Activated B cell treated with CpG ODN at 0.5 μM for 24 hours (primary cell): ENCODE measurements around the gene ATP5F1B. TPM values are rescaled to one million over a fixed set of nuclear protein-coding genes. Genes with fewer than 3 reads are reported as not detected.

Experiments used
- ATAC-seq: fragments of 200-7000 bp; cut with Tn5 transposase; one replicate; pipeline ENCODE4 v1.10.0; 2021; ENCODE audit warnings: low read depth, mild to moderate bottlenecking, moderate library complexity
- CTCF ChIA-PET: fragments of 350-600 bp; sonication (Branson Sonifier 250); formaldehyde crosslinking; loops from one replicate; lab custom pipeline; 2021; ENCODE audit warnings: antibody characterized with exemption; lab: Charles Lee
- POLR2A ChIA-PET: fragments of 350-600 bp; sonication (Branson Sonifier 250); formaldehyde crosslinking; loops from one replicate; lab custom pipeline; 2021; ENCODE audit warnings: antibody characterized with exemption; lab: Charles Lee
- DNase-seq: peaks from one replicate; pipeline ENCODE4 v3.0.0; 2022
- H3K27ac Mint-ChIP-seq: one replicate; pipeline ENCODE4 v1.8.0; 2020; ENCODE audit warnings: mixed read lengths
- H3K27me3 Mint-ChIP-seq: one replicate; pipeline ENCODE4 v1.8.0; 2021; ENCODE audit warnings: mixed read lengths
- H3K36me3 Mint-ChIP-seq: one replicate; pipeline ENCODE4 v1.8.0; 2021; ENCODE audit warnings: low read depth, mixed read lengths
- H3K4me1 Mint-ChIP-seq: one replicate; pipeline ENCODE4 v1.8.0; 2021; ENCODE audit warnings: mixed read lengths
- H3K4me3 Mint-ChIP-seq: one replicate; pipeline ENCODE4 v1.8.0; 2020; ENCODE audit warnings: mild to moderate bottlenecking, mixed read lengths
- H3K9me3 Mint-ChIP-seq: one replicate; pipeline ENCODE4 v1.8.0; 2020; ENCODE audit warnings: mixed read lengths
- CTCF ChIP-seq: fragments of 200-600 bp; IDR thresholded peaks from one replicate; pipeline ENCODE4 v1.8.0; 2022; ENCODE audit warnings: antibody characterized with exemption, mild to moderate bottlenecking
- intact Hi-C: fragments of 100-400 bp; cut with micrococcal nuclease; formaldehyde crosslinking; loops from one replicate; pipeline ENCODE4 v1.15.1; 2024
- total RNA-seq: library from RNA; stranded (reverse); gene quantifications from 2 replicates; pipeline ENCODE4 v1.2.3, GENCODE V29; 2022

The ATP5F1B gene
- total RNA-seq, 1 donor from 2014 or later: 499 TPM

- H3K4me3 Mint-ChIP-seq: peak overlapping the region; percentile 28
- CTCF ChIA-PET: interaction anchor here (7.9 kb wide), 1 partner anchor 9 kb away, joined by 55 read pairs; no protein-coding TSS in a partner anchor
- H3K36me3 Mint-ChIP-seq: peaks cover 50% of the 10 kb centered on the region
Measured at GRCh38 chr12:56626701-56627100, 19.1 kb downstream of the ATP5F1B start.

GRCh38 chr12:56622535-56622934 lies 23.2 kb downstream of the ATP5F1B start:
- Mint-ChIP-seq H3K27me3 (no peaks in the 10 kb centered on the region), H3K4me3 (no peak overlapping the region), H3K27ac (no peak overlapping the region), H3K9me3 (no peaks in the 10 kb centered on the region), H3K36me3 (peaks cover 66% of the 10 kb centered on the region), H3K4me1 (peaks cover 64% of the 10 kb centered on the region)
- ATAC-seq (no peak), DNase-seq (no peak)
- intact Hi-C loops: no loop called here
- CTCF ChIA-PET: interaction anchor here (1.3 to 7.9 kb wide), 3 partner anchors 14 to 20 kb away, joined by 3 to 55 read pairs (median 4); no protein-coding TSS in a partner anchor
- POLR2A ChIA-PET: interaction anchor here (0.7 to 1.3 kb wide), 2 partner anchors 14 to 21 kb away, joined by 3 to 6 read pairs; no protein-coding TSS in a partner anchor
- TF ChIP-seq CTCF: no peak

More at GRCh38 chr12:56626701-56627100, 19.1 kb downstream of the ATP5F1B start:
- DNase-seq: no peak
- H3K27me3 Mint-ChIP-seq: no peaks in the 10 kb centered on the region
- TF ChIP-seq CTCF: no peak
- intact Hi-C loops: loop anchor here (5.0 kb wide), 1 partner anchor 34 kb away; no protein-coding TSS in a partner anchor
- peaks cover 71% of the 10 kb centered on the region for H3K4me1 Mint-ChIP-seq
- peak; percentile 8 for ATAC-seq
- POLR2A ChIA-PET: interaction anchor here (1.5 to 3.6 kb wide), 3 partner anchors 9 to 99 kb away, joined by 6 to 33 read pairs (median 8); partner anchors contain the start of genes NACA and PTGES3
- H3K9me3 Mint-ChIP-seq: no peaks in the 10 kb centered on the region
- H3K27ac Mint-ChIP-seq: peak overlapping the region; percentile 76

GRCh38 chr12:56616925-56617324 lies 28.9 kb downstream of the ATP5F1B start:
- ChIA-PET CTCF (interaction anchor here (1.1 to 1.3 kb wide), 2 partner anchors 19 to 20 kb away, joined by 5 to 6 read pairs; no protein-coding TSS in a partner anchor), POLR2A (interaction anchor here (0.6 to 1.9 kb wide), 2 partner anchors 13 to 15 kb away, joined by 5 to 8 read pairs; partner anchors contain the start of gene BAZ2A)
- DNase-seq (no peak), ATAC-seq (no peak)
- H3K4me3 Mint-ChIP-seq: no peak overlapping the region
- peaks cover 33% of the 10 kb centered on the region for H3K4me1 Mint-ChIP-seq
- H3K27ac Mint-ChIP-seq: no peak overlapping the region
- H3K27me3 Mint-ChIP-seq: no peaks in the 10 kb centered on the region
- no peak for TF ChIP-seq CTCF
- peaks cover 87% of the 10 kb centered on the region for H3K36me3 Mint-ChIP-seq
- intact Hi-C loops: no loop called here
- no peaks in the 10 kb centered on the region for H3K9me3 Mint-ChIP-seq

- Mint-ChIP-seq H3K4me1 (peaks cover 28% of the 10 kb centered on the region), H3K36me3 (peaks cover 93% of the 10 kb centered on the region), H3K9me3 (no peaks in the 10 kb centered on the region), H3K27ac (peak overlapping the region; percentile 24), H3K4me3 (no peak overlapping the region), H3K27me3 (no peaks in the 10 kb centered on the region)
- no peak for ATAC-seq
- POLR2A ChIA-PET: interaction anchor here (0.6 to 1.9 kb wide), 2 partner anchors 13 to 15 kb away, joined by 5 to 8 read pairs; partner anchors contain the start of gene BAZ2A
- no peak for DNase-seq
- intact Hi-C loops: no loop called here
- TF ChIP-seq CTCF: no peak
- CTCF ChIA-PET: interaction anchor here (1.1 kb wide), 1 partner anchor 20 kb away, joined by 5 read pairs; no protein-coding TSS in a partner anchor
Measured at GRCh38 chr12:56616244-56616643, 29.5 kb downstream of the ATP5F1B start.

GRCh38 chr12:56614627-56615026 lies 31.2 kb downstream of the ATP5F1B start:
- ATAC-seq (no peak), DNase-seq (no peak)
- Mint-ChIP-seq H3K4me3 (no peak overlapping the region), H3K27ac (peak overlapping the region; percentile 47), H3K4me1 (peaks cover 18% of the 10 kb centered on the region), H3K36me3 (peaks cover 95% of the 10 kb centered on the region), H3K27me3 (no peaks in the 10 kb centered on the region), H3K9me3 (no peaks in the 10 kb centered on the region)
- CTCF ChIA-PET: interaction anchor here (0.6 to 1.8 kb wide), 2 partner anchors 22 to 133 kb away, joined by 3 to 5 read pairs; no protein-coding TSS in a partner anchor
- intact Hi-C loops: no loop called here
- no peak for TF ChIP-seq CTCF
- POLR2A ChIA-PET: interaction anchor here (0.5 to 2.8 kb wide), 3 partner anchors 13 to 22 kb away, joined by 3 to 8 read pairs (median 3); partner anchors contain the start of gene BAZ2A
